GM19043 (cell line): ENCODE measurements around the gene PRPSAP1.

Experiments used
- ATAC-seq: cut with Tn5 transposase; IDR thresholded peaks from one replicate; pipeline ENCODE4 v1.9.1; 2021; ENCODE audit warnings: low read depth; ENCODE audit not compliant: unreplicated experiment

The PRPSAP1 gene

GRCh38 chr17:76279742-76280287 lies 73.9 kb downstream of the PRPSAP1 start:
- ATAC-seq: no peak

GRCh38 chr17:76278952-76279741 lies 74.6 kb downstream of the PRPSAP1 start:
- ATAC-seq: no peak

- ATAC-seq: no peak
Measured at GRCh38 chr17:76278268-76278908, 75.3 kb downstream of the PRPSAP1 start.

GRCh38 chr17:76277300-76278267 lies 76.1 kb downstream of the PRPSAP1 start:
- ATAC-seq: no peak

- no peak for ATAC-seq
Measured at GRCh38 chr17:76276461-76277299, 77.0 kb downstream of the PRPSAP1 start.

GRCh38 chr17:76276069-76276431 lies 77.7 kb downstream of the PRPSAP1 start:
- ATAC-seq: no peak

- ATAC-seq: no peak
Measured at GRCh38 chr17:76275382-76276068, 78.2 kb downstream of the PRPSAP1 start.

GRCh38 chr17:76274112-76274956 lies 79.4 kb downstream of the PRPSAP1 start:
- no peak for ATAC-seq

GRCh38 chr17:76273445-76274111 lies 80.1 kb downstream of the PRPSAP1 start:
- no peak for ATAC-seq

GRCh38 chr17:76272541-76273444 lies 80.9 kb downstream of the PRPSAP1 start:
- ATAC-seq: peak; percentile 23

- peak; percentile 39 for ATAC-seq
Measured at GRCh38 chr17:76271669-76272540, 81.8 kb downstream of the PRPSAP1 start.

GRCh38 chr17:76270770-76271668 lies 82.7 kb downstream of the PRPSAP1 start:
- no peak for ATAC-seq

GRCh38 chr17:76270127-76270592 lies 83.6 kb downstream of the PRPSAP1 start:
- no peak for ATAC-seq
